Measurements from ENCODE around the gene STARD13. TPM values are rescaled to one million over a fixed set of nuclear protein-coding genes. Genes with fewer than 3 reads are reported as not detected.

The STARD13 gene
- total and polyA plus RNA-seq, 8 donors: 4.4 to 158 (median 44.0) TPM

GRCh38 chr13:33252135-33252534 lies 33.4 kb downstream of the STARD13 start:
- TF ChIP-seq EP300 (IDR thresholded peaks at IDR 0.05): no peak
- TF ChIP-seq, protein P1, sequence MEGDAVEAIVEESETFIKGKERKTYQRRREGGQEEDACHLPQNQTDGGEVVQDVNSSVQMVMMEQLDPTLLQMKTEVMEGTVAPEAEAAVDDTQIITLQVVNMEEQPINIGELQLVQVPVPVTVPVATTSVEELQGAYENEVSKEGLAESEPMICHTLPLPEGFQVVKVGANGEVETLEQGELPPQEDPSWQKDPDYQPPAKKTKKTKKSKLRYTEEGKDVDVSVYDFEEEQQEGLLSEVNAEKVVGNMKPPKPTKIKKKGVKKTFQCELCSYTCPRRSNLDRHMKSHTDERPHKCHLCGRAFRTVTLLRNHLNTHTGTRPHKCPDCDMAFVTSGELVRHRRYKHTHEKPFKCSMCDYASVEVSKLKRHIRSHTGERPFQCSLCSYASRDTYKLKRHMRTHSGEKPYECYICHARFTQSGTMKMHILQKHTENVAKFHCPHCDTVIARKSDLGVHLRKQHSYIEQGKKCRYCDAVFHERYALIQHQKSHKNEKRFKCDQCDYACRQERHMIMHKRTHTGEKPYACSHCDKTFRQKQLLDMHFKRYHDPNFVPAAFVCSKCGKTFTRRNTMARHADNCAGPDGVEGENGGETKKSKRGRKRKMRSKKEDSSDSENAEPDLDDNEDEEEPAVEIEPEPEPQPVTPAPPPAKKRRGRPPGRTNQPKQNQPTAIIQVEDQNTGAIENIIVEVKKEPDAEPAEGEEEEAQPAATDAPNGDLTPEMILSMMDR (IDR thresholded peaks at IDR 0.05): no peak
- TF ChIP-seq POLR2A (IDR thresholded peaks at IDR 0.05): no peak
- no peak for TF ChIP-seq POLR2AphosphoS5 (IDR thresholded peaks at IDR 0.05)
- intact Hi-C loops (cut with DNase I; ENCODE audit: low total_unique reads): no loop called here
- Histone ChIP-seq H3K4me3 (no peak overlapping the region), H3K27me3 (no peaks in the 10 kb centered on the region), H3K4me1 (peaks cover 0 to 60% (median 19%) of the 10 kb centered on the region in 4 donors), H3K27ac (peak overlapping the region in 3 of 5 donors; percentile 1 to 60 (median 34)), H3K36me3 (no peaks in the 10 kb centered on the region), H3K9me3 (no peaks in the 10 kb centered on the region)
- 79 to 94% (median 89%) methylated on average over 4 of the region's 4 CpGs for WGBS, 5 donors
- DNase-seq: no peak

DNA sequence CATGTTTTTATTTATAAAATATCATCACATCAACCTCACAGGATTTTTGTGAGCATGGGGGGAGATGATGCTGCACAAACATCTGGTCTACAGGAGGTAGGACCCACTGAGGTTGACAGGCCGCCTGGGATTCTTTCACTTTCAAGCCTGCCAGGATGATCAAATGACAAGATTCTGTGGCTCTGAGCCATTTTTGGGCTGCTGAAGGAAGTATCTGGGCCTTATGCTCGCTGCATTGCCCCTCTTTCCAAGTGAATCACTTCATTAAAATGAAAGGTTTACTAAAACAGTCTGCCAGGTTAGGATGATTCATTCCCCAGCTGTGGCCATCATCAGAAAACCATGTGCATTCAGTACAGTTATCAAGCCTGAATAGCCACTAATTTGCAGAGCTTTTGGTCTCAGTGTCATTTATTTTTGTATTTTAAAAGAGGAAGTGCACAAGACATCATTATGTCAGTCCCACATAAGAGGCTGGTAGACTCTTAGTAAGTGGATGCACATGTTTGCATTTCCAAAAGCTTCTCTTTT lies 34.4 kb downstream of the STARD13 start:
- WGBS, 5 donors: 35 to 68% (median 47%) methylated on average over 2 of the region's 2 CpGs
- peak in 1 of 3 donors; percentile 47 for TF ChIP-seq POLR2AphosphoS5 (IDR thresholded peaks at IDR 0.05)
- TF ChIP-seq, protein P1 (IDR thresholded peaks at IDR 0.05): no peak
- Histone ChIP-seq H3K27ac (peak overlapping the region in 3 of 5 donors; percentile 34 to 60 (median 60)), H3K36me3 (no peaks in the 10 kb centered on the region), H3K27me3 (no peaks in the 10 kb centered on the region), H3K4me1 (peaks cover 0 to 54% (median 17%) of the 10 kb centered on the region in 4 donors), H3K9me3 (no peaks in the 10 kb centered on the region), H3K4me3 (no peak overlapping the region)
- peak in 1 of 2 donors; percentile 60 for DNase-seq
- intact Hi-C loops (cut with DNase I; ENCODE audit: low total_unique reads): no loop called here

DNA sequence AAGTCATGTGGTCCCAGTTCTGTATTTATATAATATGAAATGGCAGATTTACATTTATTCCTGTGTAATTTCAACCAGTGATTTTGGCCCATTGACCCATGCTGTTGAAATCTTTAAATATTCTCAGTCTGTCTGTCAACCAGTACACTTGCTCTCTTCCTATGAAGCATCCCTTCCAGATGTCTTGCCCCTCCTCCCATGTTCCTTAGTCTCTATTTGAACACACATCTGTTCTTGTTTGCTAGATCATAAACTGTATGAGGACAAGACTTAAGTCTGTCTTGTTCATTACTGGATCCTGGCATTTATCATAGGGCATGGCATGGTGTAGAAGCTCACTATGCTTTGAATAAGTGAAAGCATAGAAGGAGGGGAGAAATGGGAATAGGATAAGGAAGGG lies 34.9 kb downstream of the STARD13 start:
- Histone ChIP-seq H3K36me3 (no peaks in the 10 kb centered on the region), H3K27ac (peak overlapping the region in 3 of 5 donors; percentile 34 to 60 (median 60)), H3K27me3 (no peaks in the 10 kb centered on the region), H3K4me3 (no peak overlapping the region), H3K4me1 (peaks cover 0 to 59% (median 15%) of the 10 kb centered on the region in 4 donors), H3K9me3 (no peaks in the 10 kb centered on the region)
- TF ChIP-seq, protein P1 (IDR thresholded peaks at IDR 0.05): no peak
- no peak for TF ChIP-seq POLR2A (IDR thresholded peaks at IDR 0.05)
- TF ChIP-seq POLR2AphosphoS5 (IDR thresholded peaks at IDR 0.05): no peak
- TF ChIP-seq EP300 (IDR thresholded peaks at IDR 0.05): no peak
- intact Hi-C loops (cut with DNase I; ENCODE audit: low total_unique reads): no loop called here
- no peak for DNase-seq

- no peak overlapping the region for H3K4me3 ChIP-seq
- no peak overlapping the region for H3K27ac ChIP-seq
- TF ChIP-seq EP300 (IDR thresholded peaks at IDR 0.05): no peak
- TF ChIP-seq POLR2A (IDR thresholded peaks at IDR 0.05): no peak
- TF ChIP-seq, protein P1 (IDR thresholded peaks at IDR 0.05): no peak
- no peak for TF ChIP-seq POLR2AphosphoS5 (IDR thresholded peaks at IDR 0.05)
- no peaks in the 10 kb centered on the region for H3K36me3 ChIP-seq
- intact Hi-C loops (cut with DNase I; ENCODE audit: low total_unique reads): no loop called here
- WGBS, 5 donors: 74 to 96% (median 92%) methylated on average over 3 of the region's 3 CpGs
- peaks cover 0 to 56% (median 15%) of the 10 kb centered on the region in 4 donors for H3K4me1 ChIP-seq
- no peak for DNase-seq
- no peaks in the 10 kb centered on the region for H3K27me3 ChIP-seq
- no peaks in the 10 kb centered on the region for H3K9me3 ChIP-seq
Measured at GRCh38 chr13:33249894-33250293, 35.7 kb downstream of the STARD13 start.

Measured in stomach (tissue), 9 donors.